Fibroblast of the aortic adventitia (primary cell): ENCODE results near the gene DELE1. TPM values are rescaled to one million over a fixed set of nuclear protein-coding genes. Genes with fewer than 3 reads are reported as not detected.

Experiments
- DNase-seq: peaks from one replicate; pipeline ENCODE4 v3.0.0-alpha.2; 2010; ENCODE audit warnings: low read depth
- H3K4me3 ChIP-seq: 2 replicates; pipeline ENCODE4 v1.5.1; 2011; ENCODE audit warnings: low read depth, mild to moderate bottlenecking, control low read depth, low read length, moderate library complexity
- CTCF ChIP-seq: IDR thresholded peaks from 2 replicates; pipeline ENCODE4 v1.5.1; 2011; ENCODE audit warnings: mild to moderate bottlenecking, low read length, control low read depth, inconsistent platforms; ENCODE audit not compliant: insufficient read depth
- total RNA-seq: library from RNA; depleted of rRNA; stranded (reverse); fragments of >200 nt; gene quantifications from 2 replicates; pipeline ENCODE4 v1.2.3, GENCODE V29; 2012; ENCODE audit warnings: low replicate concordance

The DELE1 gene
- total RNA-seq, 1 donor: 50.9 TPM

- DNase-seq: no peak
Measured at GRCh38 chr5:141897425-141897824, 26.2 kb upstream of the DELE1 start.

GRCh38 chr5:141898448-141899049, 25.1 kb upstream of the DELE1 start:
- TF ChIP-seq CTCF: no peak
- DNase-seq: no peak
- H3K4me3 ChIP-seq: no peak overlapping the region

More at GRCh38 chr5:141897425-141897824, 26.2 kb upstream of the DELE1 start:
- no peak overlapping the region for H3K4me3 ChIP-seq
- no peak for TF ChIP-seq CTCF

- no peak overlapping the region for H3K4me3 ChIP-seq
- no peak for DNase-seq
- TF ChIP-seq CTCF: no peak
Measured at GRCh38 chr5:141902015-141902814, 21.5 kb upstream of the DELE1 start.

- no peak for DNase-seq
- no peak overlapping the region for H3K4me3 ChIP-seq
- no peak for TF ChIP-seq CTCF
Measured at GRCh38 chr5:141903261-141903660, 20.4 kb upstream of the DELE1 start.

- H3K4me3 ChIP-seq: no peak overlapping the region
- no peak for DNase-seq
- TF ChIP-seq CTCF: no peak
Measured at GRCh38 chr5:141904551-141904950, 19.1 kb upstream of the DELE1 start.

GRCh38 chr5:141906517-141906916, 17.2 kb upstream of the DELE1 start:
- DNase-seq: no peak
- TF ChIP-seq CTCF: no peak
- H3K4me3 ChIP-seq: no peak overlapping the region
